SU-DHL-6 (cell line): Measurements from ENCODE around the gene KCNAB2.

Experiments used
- H2AFZ ChIP-seq: fragments of 200-600 bp; sonication (generic); 2 replicates; pipeline ENCODE4 v1.6.1; 2014; ENCODE audit warnings: low read depth, mild to moderate bottlenecking, moderate library complexity, mixed read lengths, antibody characterized with exemption, low read length; ENCODE audit not compliant: severe bottlenecking
- H3F3A ChIP-seq: fragments of 200-600 bp; shearing (Covaris generic); 2 replicates; pipeline ENCODE4 v1.6.0; 2016; ENCODE audit warnings: antibody characterized with exemption, mild to moderate bottlenecking; ENCODE audit not compliant: insufficient read depth
- H3K27ac ChIP-seq: fragments of 200-600 bp; sonication (generic); 2 replicates; pipeline ENCODE4 v1.5.1; 2016; ENCODE audit warnings: low read depth, mild to moderate bottlenecking, low read length, moderate library complexity, mixed read lengths
- H3K27me3 ChIP-seq: fragments of 200-600 bp; sonication (generic), shearing (Covaris generic); 2 replicates; pipeline ENCODE4 v1.6.0; 2014; ENCODE audit warnings: mild to moderate bottlenecking, low read length
- H3K36me3 ChIP-seq: fragments of 200-600 bp; sonication (generic); 2 replicates; pipeline ENCODE4 v1.6.1; 2014; ENCODE audit warnings: mild to moderate bottlenecking, low read length, mixed read lengths
- H3K4me2 ChIP-seq: fragments of 300-600, 200-600 bp; shearing (Covaris generic), sonication (generic); 2 replicates; pipeline ENCODE4 v1.6.0; 2014; ENCODE audit warnings: low read length, low read depth, mild to moderate bottlenecking; ENCODE audit not compliant: poor library complexity, severe bottlenecking
- H3K4me3 ChIP-seq: fragments of 200-600 bp; sonication (generic); 2 replicates; pipeline ENCODE4 v1.5.1; 2014; ENCODE audit warnings: antibody characterized with exemption, low read length, mild to moderate bottlenecking, mixed read lengths; ENCODE audit not compliant: insufficient read depth, poor library complexity, severe bottlenecking
- H3K79me2 ChIP-seq: fragments of 200-600 bp; sonication (generic); 2 replicates; pipeline ENCODE4 v1.6.1; 2014; ENCODE audit warnings: mild to moderate bottlenecking, low read length, moderate library complexity; ENCODE audit not compliant: insufficient read depth
- H3K9ac ChIP-seq: fragments of 200-600 bp; sonication (generic); 2 replicates; pipeline ENCODE4 v1.7.0; 2014; ENCODE audit warnings: mild to moderate bottlenecking, low read length
- H3K9me2 ChIP-seq: fragments of 200-600 bp; sonication (generic); replicated peaks from 2 replicates; pipeline ENCODE4 v1.6.1; 2014; ENCODE audit warnings: low read length; ENCODE audit not compliant: insufficient read depth
- H3K9me3 ChIP-seq: fragments of 200-600 bp; sonication (generic); 2 replicates; pipeline ENCODE4 v1.6.1; 2014; ENCODE audit warnings: low read length, mixed read lengths; ENCODE audit not compliant: insufficient read depth
- H4K20me1 ChIP-seq: fragments of 200-600 bp; sonication (generic); 2 replicates; pipeline ENCODE4 v1.6.1; 2014; ENCODE audit warnings: low read depth, mild to moderate bottlenecking, antibody characterized with exemption, low read length, moderate library complexity, mixed read lengths
- CTCF ChIP-seq: fragments of 200-600 bp; sonication (generic); IDR thresholded peaks from one replicate; pipeline ENCODE4 v1.5.1; 2017; ENCODE audit warnings: antibody characterized with exemption, mild to moderate bottlenecking, low read length, moderate library complexity; ENCODE audit not compliant: insufficient read depth, poor library complexity, severe bottlenecking
- EZH2phosphoT487 ChIP-seq: fragments of 200-600 bp; sonication (generic), shearing (Covaris generic); conservative IDR thresholded peaks from 2 replicates; pipeline ENCODE4 v1.6.1; 2018; ENCODE audit warnings: mild to moderate bottlenecking, antibody characterized with exemption, low read length, moderate library complexity, mixed read lengths

The KCNAB2 gene

GRCh38 chr1:6101826-6102531 lies 56.3 kb downstream of the KCNAB2 start:
- Histone ChIP-seq H3K4me3 (no peak overlapping the region), H3K9me2 (no peaks in the 10 kb centered on the region), H3K9me3 (no peaks in the 10 kb centered on the region), H3K79me2 (no peaks in the 10 kb centered on the region), H3K4me2 (no peak overlapping the region), H3K27ac (no peak overlapping the region), H3K9ac (no peak overlapping the region), H4K20me1 (no peaks in the 10 kb centered on the region), H2AFZ (no peak overlapping the region), H3K36me3 (no peaks in the 10 kb centered on the region), H3F3A (no peaks in the 10 kb centered on the region), H3K27me3 (no peaks in the 10 kb centered on the region)
- TF ChIP-seq EZH2phosphoT487 (no peak), CTCF (no peak)

- Histone ChIP-seq H3K9me2 (no peaks in the 10 kb centered on the region), H3K9ac (no peak overlapping the region), H2AFZ (no peak overlapping the region), H3K27ac (no peak overlapping the region), H3F3A (no peaks in the 10 kb centered on the region), H3K9me3 (no peaks in the 10 kb centered on the region), H3K4me2 (no peak overlapping the region), H3K79me2 (no peaks in the 10 kb centered on the region), H3K27me3 (no peaks in the 10 kb centered on the region), H4K20me1 (no peaks in the 10 kb centered on the region), H3K36me3 (no peaks in the 10 kb centered on the region), H3K4me3 (no peak overlapping the region)
- no peak for TF ChIP-seq EZH2phosphoT487
- TF ChIP-seq CTCF, result no peak
Measured at GRCh38 chr1:6102532-6102845, 56.8 kb downstream of the KCNAB2 start.

- Histone ChIP-seq H3K4me2 (no peak overlapping the region), H3K9ac (no peak overlapping the region), H3K36me3 (no peaks in the 10 kb centered on the region), H3F3A (no peaks in the 10 kb centered on the region), H3K9me3 (no peaks in the 10 kb centered on the region), H3K27me3 (no peaks in the 10 kb centered on the region), H3K79me2 (no peaks in the 10 kb centered on the region), H2AFZ (no peak overlapping the region), H3K9me2 (no peaks in the 10 kb centered on the region), H3K4me3 (no peak overlapping the region), H4K20me1 (no peaks in the 10 kb centered on the region), H3K27ac (no peak overlapping the region)
- no peak for TF ChIP-seq EZH2phosphoT487
- TF ChIP-seq CTCF, result no peak
Measured at GRCh38 chr1:6103111-6103853, 57.6 kb downstream of the KCNAB2 start.
